Progenitor cell of endocrine pancreas (in vitro differentiated cells): ENCODE measurements around the gene RAPGEF1. TPM values are rescaled to one million over a fixed set of nuclear protein-coding genes. Genes with fewer than 3 reads are reported as not detected.

Experiments used
- DNase-seq: peaks from one replicate; pipeline ENCODE4 v3.0.0; 2021; ENCODE audit warnings: low spot score; ENCODE audit not compliant: unreplicated experiment
- H3K27ac Mint-ChIP-seq: 2 replicates; pipeline ENCODE4 v1.8.0; 2021; ENCODE audit warnings: mild to moderate bottlenecking, moderate library complexity, mixed read lengths
- H3K27me3 Mint-ChIP-seq: 2 replicates; pipeline ENCODE4 v1.8.0; 2021; ENCODE audit warnings: mixed read lengths
- H3K36me3 Mint-ChIP-seq: 2 replicates; pipeline ENCODE4 v1.8.0; 2022; ENCODE audit warnings: mixed read lengths; ENCODE audit not compliant: insufficient read depth
- H3K4me1 Mint-ChIP-seq: 2 replicates; pipeline ENCODE4 v1.8.0; 2021; ENCODE audit warnings: low read depth, mixed read lengths
- H3K4me3 Mint-ChIP-seq: 2 replicates; pipeline ENCODE4 v1.8.0; 2021; ENCODE audit warnings: low read depth, mild to moderate bottlenecking, moderate library complexity, mixed read lengths
- H3K9me3 Mint-ChIP-seq: 2 replicates; pipeline ENCODE4 v1.8.0; 2021; ENCODE audit warnings: low read depth, mixed read lengths
- CTCF ChIP-seq: fragments of 200-600 bp; sonication (generic); IDR thresholded peaks from one replicate; pipeline ENCODE4 v1.5.0; 2021; ENCODE audit warnings: antibody characterized with exemption, mild to moderate bottlenecking; ENCODE audit not compliant: unreplicated experiment
- total RNA-seq: library from RNA; stranded (reverse); gene quantifications from 2 replicates; pipeline ENCODE4 v1.2.1, GENCODE V29; 2021

The RAPGEF1 gene
- total RNA-seq, 1 donor from 2014 or later = 57.3 TPM

GRCh38 chr9:131631306-131631705 is 108.6 kb downstream of the RAPGEF1 start:
- Mint-ChIP-seq H3K27me3 (no peaks in the 10 kb centered on the region), H3K27ac (no peak overlapping the region), H3K4me3 (no peak overlapping the region), H3K9me3 (no peaks in the 10 kb centered on the region), H3K36me3 (peaks cover 18% of the 10 kb centered on the region), H3K4me1 (peaks cover 20% of the 10 kb centered on the region)
- TF ChIP-seq CTCF = no peak
- no peak for DNase-seq

- Mint-ChIP-seq H3K36me3 (peaks cover 18% of the 10 kb centered on the region), H3K4me3 (no peak overlapping the region), H3K27ac (no peak overlapping the region), H3K27me3 (no peaks in the 10 kb centered on the region), H3K4me1 (peaks cover 17% of the 10 kb centered on the region), H3K9me3 (no peaks in the 10 kb centered on the region)
- TF ChIP-seq CTCF = no peak
- DNase-seq = no peak
Measured at GRCh38 chr9:131630205-131630831, 109.6 kb downstream of the RAPGEF1 start.

- Mint-ChIP-seq H3K36me3 (peaks cover 18% of the 10 kb centered on the region), H3K4me3 (no peak overlapping the region), H3K27me3 (no peaks in the 10 kb centered on the region), H3K27ac (no peak overlapping the region), H3K4me1 (peaks cover 12% of the 10 kb centered on the region), H3K9me3 (no peaks in the 10 kb centered on the region)
- DNase-seq = no peak
- TF ChIP-seq CTCF = no peak
Measured at GRCh38 chr9:131629825-131630204, 110.1 kb downstream of the RAPGEF1 start.

- no peak for TF ChIP-seq CTCF
- H3K4me1 Mint-ChIP-seq = peaks cover 10% of the 10 kb centered on the region
- no peak overlapping the region for H3K27ac Mint-ChIP-seq
- no peaks in the 10 kb centered on the region for H3K27me3 Mint-ChIP-seq
- H3K36me3 Mint-ChIP-seq = peaks cover 16% of the 10 kb centered on the region
- no peak for DNase-seq
- H3K9me3 Mint-ChIP-seq = no peaks in the 10 kb centered on the region
- H3K4me3 Mint-ChIP-seq = no peak overlapping the region
Measured at GRCh38 chr9:131629226-131629500, 110.7 kb downstream of the RAPGEF1 start.

GRCh38 chr9:131628459-131629225 is 111.2 kb downstream of the RAPGEF1 start:
- DNase-seq = no peak
- Mint-ChIP-seq H3K27ac (no peak overlapping the region), H3K4me1 (peaks cover 10% of the 10 kb centered on the region), H3K36me3 (peaks cover 15% of the 10 kb centered on the region), H3K4me3 (no peak overlapping the region), H3K27me3 (no peaks in the 10 kb centered on the region), H3K9me3 (no peaks in the 10 kb centered on the region)
- TF ChIP-seq CTCF = no peak
